Measurements from ENCODE around the gene CHCHD6.
"Not testable (repeated sequence)": the region's sequence is repeated elsewhere in the genome, so short reads cannot be mapped to it uniquely, and the experiment has no call there.

GRCh38 chr3:126801312-126801711 lies 97.3 kb downstream of the CHCHD6 start:
- not testable (repeated sequence) for TF ChIP-seq EZH2 (IDR thresholded peaks at IDR 0.05; ENCODE audit: borderline replicate concordance, low read length); CTCF (conservative IDR thresholded peaks at IDR 0.05 in 1 of 2, IDR thresholded peaks at IDR 0.05 in 1 of 2; ENCODE audit: extremely low read depth in 1 of 2, insufficient read depth in 1 of 2, low read depth in 1 of 2, low read length in 2 of 2)

Measured in mammary epithelial cell (primary cell).